PC-9 (cell line): ENCODE results near the gene DOC2B.

ENCODE experiments used
- EZH2 ChIP-seq: fragments of 200-600 bp; sonication (generic); IDR thresholded peaks from 2 replicates; pipeline ENCODE4 v1.8.0; 2017; ENCODE audit warnings: antibody characterized with exemption, low read depth
- TF ChIP-seq, protein P1 (sequence below): fragments of 200-600 bp; sonication (generic); conservative IDR thresholded peaks from 2 replicates; pipeline ENCODE4 v1.6.1; 2017; ENCODE audit warnings: mixed run types, antibody characterized with exemption, mild to moderate bottlenecking, moderate library complexity

DNA sequence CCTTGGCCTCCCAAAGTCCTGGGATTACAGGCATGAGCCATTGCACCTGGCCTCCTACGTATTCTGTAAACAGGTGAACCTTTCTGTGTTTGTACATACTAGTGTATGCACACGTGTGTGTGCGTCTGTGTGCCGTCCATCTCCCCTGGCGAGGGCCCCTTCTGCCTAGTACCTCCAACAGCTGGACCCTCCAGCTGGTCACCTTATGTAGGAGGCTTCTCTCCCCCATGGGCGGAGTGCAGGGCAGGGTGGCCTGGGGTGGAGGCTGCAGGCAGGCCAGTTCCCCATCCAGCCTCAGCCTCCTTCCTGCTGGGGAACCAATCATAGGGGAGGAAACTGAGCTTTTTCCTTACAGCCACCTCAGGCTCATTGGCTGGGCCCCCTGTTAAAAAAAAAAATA is 24.4 kb upstream of the DOC2B start:
- TF ChIP-seq, protein P1, sequence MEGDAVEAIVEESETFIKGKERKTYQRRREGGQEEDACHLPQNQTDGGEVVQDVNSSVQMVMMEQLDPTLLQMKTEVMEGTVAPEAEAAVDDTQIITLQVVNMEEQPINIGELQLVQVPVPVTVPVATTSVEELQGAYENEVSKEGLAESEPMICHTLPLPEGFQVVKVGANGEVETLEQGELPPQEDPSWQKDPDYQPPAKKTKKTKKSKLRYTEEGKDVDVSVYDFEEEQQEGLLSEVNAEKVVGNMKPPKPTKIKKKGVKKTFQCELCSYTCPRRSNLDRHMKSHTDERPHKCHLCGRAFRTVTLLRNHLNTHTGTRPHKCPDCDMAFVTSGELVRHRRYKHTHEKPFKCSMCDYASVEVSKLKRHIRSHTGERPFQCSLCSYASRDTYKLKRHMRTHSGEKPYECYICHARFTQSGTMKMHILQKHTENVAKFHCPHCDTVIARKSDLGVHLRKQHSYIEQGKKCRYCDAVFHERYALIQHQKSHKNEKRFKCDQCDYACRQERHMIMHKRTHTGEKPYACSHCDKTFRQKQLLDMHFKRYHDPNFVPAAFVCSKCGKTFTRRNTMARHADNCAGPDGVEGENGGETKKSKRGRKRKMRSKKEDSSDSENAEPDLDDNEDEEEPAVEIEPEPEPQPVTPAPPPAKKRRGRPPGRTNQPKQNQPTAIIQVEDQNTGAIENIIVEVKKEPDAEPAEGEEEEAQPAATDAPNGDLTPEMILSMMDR: no peak
- no peak for TF ChIP-seq EZH2
